Skeletal muscle satellite cell (primary cell): ENCODE data around the gene CFAP206. TPM values are rescaled to one million over a fixed set of nuclear protein-coding genes. Genes with fewer than 3 reads are reported as not detected.
"Not testable (repeated sequence)": the region's sequence is repeated elsewhere in the genome, so short reads cannot be mapped to it uniquely, and the experiment has no call there.

Experiments used
- H3K27me3 ChIP-seq: 2 replicates; pipeline ENCODE4 v1.7.0; 2013; ENCODE audit warnings: low read length; ENCODE audit not compliant: control insufficient read depth, insufficient read depth
- H3K36me3 ChIP-seq: 2 replicates; pipeline ENCODE4 v1.7.0; 2013; ENCODE audit warnings: mild to moderate bottlenecking, control low read depth, low read length; ENCODE audit not compliant: insufficient read depth
- H3K4me1 ChIP-seq: 2 replicates; pipeline ENCODE4 v1.7.0; 2013; ENCODE audit warnings: low read length; ENCODE audit not compliant: control insufficient read depth, insufficient read depth
- H3K4me2 ChIP-seq: 2 replicates; pipeline ENCODE4 v1.7.0; 2013; ENCODE audit warnings: mild to moderate bottlenecking, low read length
- H3K4me3 ChIP-seq: 2 replicates; pipeline ENCODE4 v1.7.0; 2013; ENCODE audit warnings: low read length
- H3K9ac ChIP-seq: 2 replicates; pipeline ENCODE4 v1.7.0; 2013; ENCODE audit warnings: mild to moderate bottlenecking, low read depth, low read length, moderate library complexity
- H3K9me3 ChIP-seq: replicated peaks from 2 replicates; pipeline ENCODE4 v1.7.0; 2013; ENCODE audit warnings: mild to moderate bottlenecking, control low read depth, low read length
- small RNA-seq: library from RNA; depleted of rRNA; stranded (forward); fragments of <200 nt; gene quantifications from one replicate; pipeline ENCODE3, GENCODE V24; 2012

The CFAP206 gene

DNA sequence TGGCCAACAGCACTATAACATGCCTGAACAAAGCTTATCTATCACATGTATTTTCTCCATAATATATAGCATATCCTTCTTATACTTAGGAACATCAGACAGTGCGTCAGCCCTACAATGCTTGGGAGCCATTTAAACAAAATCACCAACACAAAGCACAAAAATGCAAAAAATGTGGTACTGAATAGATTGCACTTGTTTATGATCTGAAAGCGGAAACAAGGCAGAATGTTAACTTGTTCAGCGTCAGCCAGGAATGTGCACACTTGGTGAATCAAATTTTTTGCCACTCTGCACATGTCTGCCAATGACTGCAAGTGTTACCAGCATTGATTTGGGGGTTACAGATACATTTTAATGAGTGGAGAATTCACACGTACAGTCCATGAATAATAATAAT lies 79.8 kb downstream of the CFAP206 start:
- Histone ChIP-seq H3K36me3 (peaks cover 10% of the 10 kb centered on the region), H3K9me3 (no peaks in the 10 kb centered on the region), H3K9ac (no peak overlapping the region), H3K4me2 (no peak overlapping the region), H3K4me1 (no peaks in the 10 kb centered on the region), H3K27me3 (no peaks in the 10 kb centered on the region), H3K4me3 (no peak overlapping the region)

DNA sequence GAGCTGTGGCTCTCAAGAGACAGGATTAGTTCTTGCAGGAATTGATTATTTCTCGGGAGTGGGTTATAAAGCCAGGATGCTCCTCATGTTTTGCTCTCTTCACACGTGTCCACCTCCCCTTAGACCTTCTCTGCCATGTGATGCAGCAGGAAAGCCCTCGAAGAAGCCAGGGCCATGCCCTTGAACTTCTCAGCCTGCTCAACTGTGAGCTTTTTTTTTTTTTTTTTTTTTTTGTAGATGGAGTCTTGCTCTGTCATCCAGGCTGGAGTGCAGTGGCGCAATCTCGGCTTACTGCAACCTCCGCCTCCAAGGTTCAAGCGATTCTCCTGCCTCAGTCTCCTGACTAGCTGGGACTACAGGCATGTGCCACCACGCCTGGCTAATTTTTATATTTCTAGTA lies 81.6 kb downstream of the CFAP206 start:
- not testable (repeated sequence) for H3K9ac ChIP-seq, H3K4me1 ChIP-seq, H3K4me2 ChIP-seq, H3K27me3 ChIP-seq, H3K4me3 ChIP-seq, H3K9me3 ChIP-seq
- peaks cover 15% of the 10 kb centered on the region for H3K36me3 ChIP-seq

DNA sequence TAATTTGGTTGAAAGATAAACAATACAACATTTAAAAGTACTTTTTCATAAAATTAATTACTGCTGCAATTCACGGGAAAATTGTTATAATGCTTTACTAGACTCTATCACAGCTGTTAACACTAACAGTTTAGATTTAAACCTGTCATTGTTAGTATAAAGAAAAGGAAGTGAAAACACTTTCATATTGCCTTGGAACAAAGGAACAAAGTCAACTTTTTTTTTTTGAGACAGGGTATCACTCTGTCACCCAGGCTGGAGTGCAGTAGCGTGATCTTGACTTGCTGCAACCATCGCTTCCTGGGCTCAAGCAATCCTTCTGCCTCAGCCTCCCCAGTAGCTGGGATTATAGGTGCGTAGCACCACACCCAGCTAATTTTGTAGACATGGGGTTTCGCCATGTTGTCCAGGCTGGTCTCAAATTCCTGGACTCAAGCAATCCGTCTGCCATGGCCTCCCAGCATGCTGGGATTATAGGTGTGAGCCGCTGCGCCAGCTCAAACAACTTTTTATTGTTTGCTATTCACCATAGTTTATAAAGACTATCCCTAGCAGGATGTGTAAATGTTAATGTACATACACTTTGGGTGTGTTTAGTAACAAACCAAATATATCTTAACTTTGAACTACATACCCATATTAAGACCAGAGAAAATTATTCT lies 87.1 kb downstream of the CFAP206 start:
- H3K4me3 ChIP-seq: no peak overlapping the region
- H3K27me3 ChIP-seq: no peaks in the 10 kb centered on the region
- no peak overlapping the region for H3K9ac ChIP-seq
- no peak overlapping the region for H3K4me2 ChIP-seq
- H3K36me3 ChIP-seq: peaks cover 15% of the 10 kb centered on the region
- no peaks in the 10 kb centered on the region for H3K4me1 ChIP-seq
- no peaks in the 10 kb centered on the region for H3K9me3 ChIP-seq

DNA sequence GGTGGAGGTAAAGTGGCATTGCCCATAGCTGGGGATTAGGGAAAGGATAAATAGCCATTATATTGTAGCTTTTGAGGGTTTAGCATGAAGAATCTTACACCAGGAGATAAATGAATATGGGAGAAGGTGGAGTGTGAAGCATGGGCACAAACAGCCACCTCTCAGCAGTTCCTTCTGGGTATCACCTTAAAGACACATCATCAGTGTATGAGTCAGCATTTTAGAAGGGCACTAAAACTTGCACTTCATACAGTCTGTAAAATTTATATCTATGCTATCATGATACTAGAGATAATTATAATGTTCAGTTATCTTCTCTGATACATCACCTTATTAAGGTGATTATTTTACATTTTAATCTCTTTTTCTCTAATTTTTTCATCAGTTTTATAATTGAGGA lies 90.3 kb downstream of the CFAP206 start:
- no peaks in the 10 kb centered on the region for H3K4me1 ChIP-seq

DNA sequence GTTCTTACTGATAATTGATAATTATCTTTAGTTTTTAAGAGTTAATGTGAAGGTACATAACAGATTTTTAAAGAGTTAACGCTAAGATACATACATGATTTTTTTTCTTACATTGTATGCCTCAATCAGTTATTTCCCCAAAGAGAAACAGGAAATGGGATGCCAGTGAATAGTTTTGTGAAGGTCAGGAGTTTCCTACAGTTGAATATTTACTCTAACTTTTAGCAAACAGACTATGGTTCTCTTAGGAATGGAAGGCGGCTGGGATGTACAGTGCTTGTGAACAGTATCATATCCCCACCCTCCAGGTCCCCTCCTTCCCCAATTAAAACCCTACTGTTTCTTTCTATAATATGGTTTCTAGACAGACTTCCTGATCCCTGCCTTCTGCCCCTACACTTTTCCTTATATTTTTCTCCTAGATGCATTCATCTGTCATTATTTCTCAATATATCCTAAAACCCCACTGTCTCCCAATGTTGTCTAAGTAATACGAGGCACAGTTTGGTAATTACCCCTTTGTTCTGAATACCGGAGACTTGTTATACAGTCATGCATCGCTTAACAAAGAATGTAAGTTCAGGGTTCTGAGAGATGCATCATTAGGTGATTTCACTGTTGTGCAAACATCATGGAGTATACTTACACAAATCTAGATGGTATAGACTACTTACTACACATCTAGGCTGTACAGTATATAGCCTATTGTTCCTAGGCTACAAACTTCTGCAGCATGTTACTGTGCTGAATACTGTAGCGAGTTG lies 94.2 kb downstream of the CFAP206 start:
- Histone ChIP-seq H3K27me3 (no peaks in the 10 kb centered on the region), H3K9me3 (no peaks in the 10 kb centered on the region), H3K4me2 (no peak overlapping the region), H3K4me1 (no peaks in the 10 kb centered on the region), H3K4me3 (no peak overlapping the region), H3K36me3 (peaks cover 40% of the 10 kb centered on the region), H3K9ac (no peak overlapping the region)

More for the DNA sequence above, 90.3 kb downstream of the CFAP206 start:
- no peak overlapping the region for H3K4me3 ChIP-seq
- no peak overlapping the region for H3K4me2 ChIP-seq
- H3K27me3 ChIP-seq: no peaks in the 10 kb centered on the region
- H3K9me3 ChIP-seq: no peaks in the 10 kb centered on the region
- H3K9ac ChIP-seq: no peak overlapping the region
- H3K36me3 ChIP-seq: peaks cover 23% of the 10 kb centered on the region

DNA sequence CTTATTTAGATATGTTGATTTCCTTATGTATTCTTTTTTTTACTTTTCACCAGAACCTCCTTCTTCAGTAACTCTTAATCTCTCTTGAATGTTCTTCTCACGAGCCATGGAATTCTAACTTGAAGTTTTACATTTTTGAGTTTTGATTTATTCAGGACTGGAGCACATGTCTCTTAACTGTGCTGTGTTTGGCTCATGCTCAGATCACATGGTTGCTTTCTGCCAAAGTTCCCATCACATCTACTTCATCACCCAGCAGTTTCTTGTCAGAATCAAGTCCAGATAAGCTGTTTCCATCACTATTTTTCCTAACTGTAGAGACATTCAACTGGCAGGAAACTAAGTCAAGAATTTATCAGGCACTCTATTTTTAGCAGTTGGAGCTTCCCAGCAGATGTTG lies 96.7 kb downstream of the CFAP206 start:
- no peak overlapping the region for H3K9ac ChIP-seq
- no peak overlapping the region for H3K4me2 ChIP-seq
- no peaks in the 10 kb centered on the region for H3K4me1 ChIP-seq
- no peak overlapping the region for H3K4me3 ChIP-seq
- peaks cover 58% of the 10 kb centered on the region for H3K36me3 ChIP-seq
- H3K9me3 ChIP-seq: no peaks in the 10 kb centered on the region
- no peaks in the 10 kb centered on the region for H3K27me3 ChIP-seq

Small RNA genes lying within 50 kb of the gene (small RNA-seq; reads per million reads assigned to genes)
- gene AL049697.2: not detected
- not detected for gene RNU6-444P
